Stimulated activated CD4-positive, alpha-beta T cell treated with anti-CD3 and anti-CD28 coated beads, Interleukin-2, amount 100 ng/mL, for 24 hours (primary cell): ENCODE results near the gene UVRAG.

Experiments
- DNase-seq, 2 donors: peaks; one replicate each; pipeline ENCODE4 v3.0.0-alpha.2; 2020

Gene UVRAG

GRCh38 chr11:76083563-76084451, 268.8 kb downstream of the UVRAG start:
- DNase-seq, result no peak

GRCh38 chr11:76085270-76085669, 270.3 kb downstream of the UVRAG start:
- DNase-seq, result no peak

GRCh38 chr11:76086743-76087635, 272.0 kb downstream of the UVRAG start:
- no peak for DNase-seq

- no peak for DNase-seq
These were observed 272.7 kb downstream of the UVRAG start for GRCh38 chr11:76087749-76088148.

- no peak for DNase-seq
These were observed 273.5 kb downstream of the UVRAG start for GRCh38 chr11:76088511-76088910.

- no peak for DNase-seq
These were observed 275.2 kb downstream of the UVRAG start for GRCh38 chr11:76090174-76090573.

GRCh38 chr11:76090821-76091220, 275.8 kb downstream of the UVRAG start:
- no peak for DNase-seq

- DNase-seq, result no peak
These were observed 279.7 kb downstream of the UVRAG start for GRCh38 chr11:76094740-76095139.

GRCh38 chr11:76095891-76096290, 280.9 kb downstream of the UVRAG start:
- DNase-seq, result no peak

GRCh38 chr11:76096552-76096951, 281.5 kb downstream of the UVRAG start:
- no peak for DNase-seq

GRCh38 chr11:76102802-76103201, 287.8 kb downstream of the UVRAG start:
- no peak for DNase-seq

- no peak for DNase-seq
These were observed 288.4 kb downstream of the UVRAG start for GRCh38 chr11:76103460-76103859.

GRCh38 chr11:76104285-76104684, 289.3 kb downstream of the UVRAG start:
- DNase-seq, result no peak

GRCh38 chr11:76105637-76106036, 290.6 kb downstream of the UVRAG start:
- DNase-seq, result no peak

GRCh38 chr11:76107971-76108370, 293.0 kb downstream of the UVRAG start:
- no peak for DNase-seq

- no peak for DNase-seq
These were observed 299.2 kb downstream of the UVRAG start for GRCh38 chr11:76114238-76114637.

- no peak for DNase-seq
These were observed 300.5 kb downstream of the UVRAG start for GRCh38 chr11:76115555-76115954.

GRCh38 chr11:76119032-76119431, 304.0 kb downstream of the UVRAG start:
- no peak for DNase-seq

GRCh38 chr11:76119779-76120178, 304.8 kb downstream of the UVRAG start:
- DNase-seq, result no peak

- no peak for DNase-seq
These were observed 305.6 kb downstream of the UVRAG start for GRCh38 chr11:76120513-76121101.

GRCh38 chr11:76123248-76123647, 308.2 kb downstream of the UVRAG start:
- no peak for DNase-seq

GRCh38 chr11:76124905-76125770, 310.1 kb downstream of the UVRAG start:
- DNase-seq, result no peak
